Measurements from ENCODE around the gene LCE1E. TPM values are rescaled to one million over a fixed set of nuclear protein-coding genes. Genes with fewer than 3 reads are reported as not detected.

LCE1E gene
- polyA plus RNA-seq, 2 of the 4 experiments (the other 2 are of a cell fraction), result not detected

DNA sequence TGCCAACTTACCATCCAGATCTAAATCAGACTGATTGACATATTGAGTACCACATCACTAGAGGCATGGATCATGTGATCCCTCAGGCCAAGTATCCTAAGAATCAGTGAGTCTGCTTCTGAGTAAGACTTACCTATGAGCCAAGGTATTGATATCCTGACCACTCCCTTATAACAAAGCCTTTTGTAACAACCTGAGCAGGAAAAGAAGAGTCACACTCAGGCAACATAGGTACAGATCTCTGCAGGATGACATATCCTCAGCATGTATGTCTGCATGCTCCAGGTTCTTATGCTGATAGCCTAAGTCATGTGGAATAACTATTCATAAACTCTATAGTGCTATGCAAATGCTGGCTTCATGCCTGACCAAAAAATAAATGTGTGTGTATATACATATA is 38.9 kb downstream of the LCE1E start:
- H3K9me3 ChIP-seq, result no peaks in the 10 kb centered on the region
- ChIA-PET POLR2A (no interaction called here), CTCF (no interaction called here)
- no peak overlapping the region for H3K4me2 ChIP-seq
- TF ChIP-seq HOXA7 (CRISPR knock-in tag; IDR thresholded peaks at IDR 0.05) (no peak), HEYL (CRISPR knock-in tag; IDR thresholded peaks at IDR 0.05) (no peak), ZFP36 (IDR thresholded peaks at IDR 0.05; ENCODE audit: borderline replicate concordance, partially characterized antibody) (no peak), POLR2AphosphoS2 (conservative IDR thresholded peaks at IDR 0.05; ENCODE audit: low read length) (no peak)
- TF ChIP-seq, protein P1, sequence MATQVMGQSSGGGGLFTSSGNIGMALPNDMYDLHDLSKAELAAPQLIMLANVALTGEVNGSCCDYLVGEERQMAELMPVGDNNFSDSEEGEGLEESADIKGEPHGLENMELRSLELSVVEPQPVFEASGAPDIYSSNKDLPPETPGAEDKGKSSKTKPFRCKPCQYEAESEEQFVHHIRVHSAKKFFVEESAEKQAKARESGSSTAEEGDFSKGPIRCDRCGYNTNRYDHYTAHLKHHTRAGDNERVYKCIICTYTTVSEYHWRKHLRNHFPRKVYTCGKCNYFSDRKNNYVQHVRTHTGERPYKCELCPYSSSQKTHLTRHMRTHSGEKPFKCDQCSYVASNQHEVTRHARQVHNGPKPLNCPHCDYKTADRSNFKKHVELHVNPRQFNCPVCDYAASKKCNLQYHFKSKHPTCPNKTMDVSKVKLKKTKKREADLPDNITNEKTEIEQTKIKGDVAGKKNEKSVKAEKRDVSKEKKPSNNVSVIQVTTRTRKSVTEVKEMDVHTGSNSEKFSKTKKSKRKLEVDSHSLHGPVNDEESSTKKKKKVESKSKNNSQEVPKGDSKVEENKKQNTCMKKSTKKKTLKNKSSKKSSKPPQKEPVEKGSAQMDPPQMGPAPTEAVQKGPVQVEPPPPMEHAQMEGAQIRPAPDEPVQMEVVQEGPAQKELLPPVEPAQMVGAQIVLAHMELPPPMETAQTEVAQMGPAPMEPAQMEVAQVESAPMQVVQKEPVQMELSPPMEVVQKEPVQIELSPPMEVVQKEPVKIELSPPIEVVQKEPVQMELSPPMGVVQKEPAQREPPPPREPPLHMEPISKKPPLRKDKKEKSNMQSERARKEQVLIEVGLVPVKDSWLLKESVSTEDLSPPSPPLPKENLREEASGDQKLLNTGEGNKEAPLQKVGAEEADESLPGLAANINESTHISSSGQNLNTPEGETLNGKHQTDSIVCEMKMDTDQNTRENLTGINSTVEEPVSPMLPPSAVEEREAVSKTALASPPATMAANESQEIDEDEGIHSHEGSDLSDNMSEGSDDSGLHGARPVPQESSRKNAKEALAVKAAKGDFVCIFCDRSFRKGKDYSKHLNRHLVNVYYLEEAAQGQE (IDR thresholded peaks at IDR 0.05), result no peak
- no peaks in the 10 kb centered on the region for H3K4me1 ChIP-seq
- no peak overlapping the region for H3K4me3 ChIP-seq
- ATAC-seq (no peak), FAIRE-seq (no peak), DNase-seq (ENCODE audit: low read depth in 1 of 2, low spot score in 1 of 2) (no peak)
- H3K27ac ChIP-seq, result no peak overlapping the region

DNA sequence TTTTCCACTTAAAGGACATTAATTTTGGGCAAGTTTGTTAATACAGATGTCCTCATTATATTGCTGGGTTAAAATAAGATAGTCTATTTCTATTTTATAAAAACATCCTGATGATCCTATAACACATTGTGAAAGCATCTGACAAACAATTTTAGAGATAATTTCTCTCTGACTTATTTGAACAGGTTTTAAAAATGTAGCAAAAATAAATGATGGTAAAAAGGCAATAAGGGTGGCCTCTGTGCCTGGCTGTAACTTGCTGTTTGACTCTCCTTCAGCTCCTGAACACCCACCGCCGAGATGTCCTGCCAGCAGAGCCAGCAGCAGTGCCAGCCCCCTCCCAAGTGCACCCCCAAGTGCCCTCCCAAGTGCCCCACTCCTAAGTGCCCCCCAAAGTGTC is 41.1 kb downstream of the LCE1E start, which contains the start of gene LCE1A:
LCE1A (plus strand) TSS at position 301 of the 400 bp plus-strand sequence; CDS start at position 301, 0 bp downstream.
- CTCF ChIA-PET, result interaction anchor here (0.7 kb wide), 1 partner anchor 16 kb away, joined by 3 read pairs; no protein-coding TSS in a partner anchor
- DNase-seq (ENCODE audit: low read depth in 1 of 2, low spot score in 1 of 2), result no peak
- no peak for TF ChIP-seq NR3C1 (IDR thresholded peaks at IDR 0.05)
- TF ChIP-seq ZC3H11A (IDR thresholded peaks at IDR 0.05), result no peak
- TF ChIP-seq HOXB5 (CRISPR knock-in tag; IDR thresholded peaks at IDR 0.05), result no peak
- no peak for TF ChIP-seq SREBF2 (IDR thresholded peaks at IDR 0.05)
- TF ChIP-seq CHD2 (IDR thresholded peaks at IDR 0.05; ENCODE audit: low read length, partially characterized antibody), result no peak
- TF ChIP-seq JUNB (IDR thresholded peaks at IDR 0.05), result no peak
- TF ChIP-seq RAD21 (conservative IDR thresholded peaks at IDR 0.05 in 1 of 2, IDR thresholded peaks at IDR 0.05 in 1 of 2), result no peak
- TF ChIP-seq SMC3 (IDR thresholded peaks at IDR 0.05), result no peak
- TF ChIP-seq EHMT2 (IDR thresholded peaks at IDR 0.05; ENCODE audit: low read depth), result no peak
- Histone ChIP-seq H3K27ac (no peak within 1 kb of the TSS), H3K4me1 (no peaks in the 10 kb centered on the region), H3K9me3 (no peaks in the 10 kb centered on the region), H3K4me2 (no peak within 1 kb of the TSS), H3K4me3 (no peak within 1 kb of the TSS)
- no peak for ATAC-seq
- POLR2A ChIA-PET, result no interaction called here
- FAIRE-seq, result no peak
- WGBS (ENCODE audit: missing lambda C conversion rate), result 0% methylated on average over 2 of the region's 2 CpGs

DNA sequence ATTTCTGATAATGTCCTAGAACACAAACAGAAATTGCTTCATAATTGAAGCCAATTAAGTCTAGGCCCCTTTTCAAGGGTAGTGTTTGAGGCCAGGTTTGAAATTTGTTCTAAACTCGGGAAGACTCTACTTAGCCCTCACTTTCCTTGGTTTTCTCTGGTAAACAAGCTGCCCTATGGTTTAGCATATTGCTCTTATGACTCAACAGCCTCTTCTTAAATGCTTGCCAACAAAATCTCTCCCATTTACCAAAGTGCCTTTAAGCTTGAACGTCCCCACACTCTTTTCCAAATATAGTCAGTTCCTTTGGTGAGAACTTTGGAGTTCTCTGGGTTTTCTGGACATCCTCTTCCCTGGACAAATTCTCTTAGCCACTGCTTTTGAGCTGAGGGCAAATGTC is 50.8 kb downstream of the LCE1E start:
- Histone ChIP-seq H3K4me1 (no peaks in the 10 kb centered on the region), H3K4me3 (no peak overlapping the region), H3K27ac (no peak overlapping the region), H3K4me2 (no peak overlapping the region), H3K9me3 (no peaks in the 10 kb centered on the region)
- ATAC-seq (no peak), FAIRE-seq (no peak), DNase-seq (ENCODE audit: low read depth in 1 of 2, low spot score in 1 of 2) (no peak)
- TF ChIP-seq MAZ (IDR thresholded peaks at IDR 0.05; ENCODE audit: borderline replicate concordance, low read depth, low read length) (no peak), ZC3H11A (IDR thresholded peaks at IDR 0.05) (no peak), JUNB (IDR thresholded peaks at IDR 0.05) (no peak), TP53 (CRISPR knock-in tag; IDR thresholded peaks at IDR 0.05) (no peak), ESRRA (IDR thresholded peaks at IDR 0.05; ENCODE audit: borderline replicate concordance, low read length) (no peak), CBX8 (IDR thresholded peaks at IDR 0.05) (no peak)
- TF ChIP-seq, protein P2, sequence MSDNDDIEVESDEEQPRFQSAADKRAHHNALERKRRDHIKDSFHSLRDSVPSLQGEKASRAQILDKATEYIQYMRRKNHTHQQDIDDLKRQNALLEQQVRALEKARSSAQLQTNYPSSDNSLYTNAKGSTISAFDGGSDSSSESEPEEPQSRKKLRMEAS (IDR thresholded peaks at IDR 0.05), result no peak
- TF ChIP-seq, protein P3, sequence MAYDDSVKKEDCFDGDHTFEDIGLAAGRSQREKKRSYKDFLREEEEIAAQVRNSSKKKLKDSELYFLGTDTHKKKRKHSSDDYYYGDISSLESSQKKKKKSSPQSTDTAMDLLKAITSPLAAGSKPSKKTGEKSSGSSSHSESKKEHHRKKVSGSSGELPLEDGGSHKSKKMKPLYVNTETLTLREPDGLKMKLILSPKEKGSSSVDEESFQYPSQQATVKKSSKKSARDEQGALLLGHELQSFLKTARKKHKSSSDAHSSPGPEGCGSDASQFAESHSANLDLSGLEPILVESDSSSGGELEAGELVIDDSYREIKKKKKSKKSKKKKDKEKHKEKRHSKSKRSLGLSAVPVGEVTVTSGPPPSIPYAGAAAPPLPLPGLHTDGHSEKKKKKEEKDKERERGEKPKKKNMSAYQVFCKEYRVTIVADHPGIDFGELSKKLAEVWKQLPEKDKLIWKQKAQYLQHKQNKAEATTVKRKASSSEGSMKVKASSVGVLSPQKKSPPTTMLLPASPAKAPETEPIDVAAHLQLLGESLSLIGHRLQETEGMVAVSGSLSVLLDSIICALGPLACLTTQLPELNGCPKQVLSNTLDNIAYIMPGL (CRISPR knock-in tag; IDR thresholded peaks at IDR 0.05; ENCODE audit: borderline replicate concordance), result no peak
- WGBS (ENCODE audit: missing lambda C conversion rate), result 0% methylated on average over 2 of the region's 2 CpGs
- ChIA-PET CTCF (no interaction called here), POLR2A (no interaction called here)

Other genes starting within 250 kb of the LCE1E start
- not detected in 2 replicates for gene LCE3E, start 219.5 kb upstream of the LCE1E start, polyA plus RNA-seq (2011; rRNA removed)
- gene LCE3E, start 219.5 kb upstream of the LCE1E start, polyA plus RNA-seq (2017; fragmentation: RNase III; extraction: RNeasy Plus Mini Kit Qiagen cat#74134 plus additional on column Dnase treatment), result not detected in 3 replicates
- 0.23 and 0.36 TPM in 2 replicates for gene LCE3D, start 205.7 kb upstream of the LCE1E start, polyA plus RNA-seq (2011; rRNA removed)
- gene LCE3D, start 205.7 kb upstream of the LCE1E start, polyA plus RNA-seq (2017; fragmentation: RNase III; extraction: RNeasy Plus Mini Kit Qiagen cat#74134 plus additional on column Dnase treatment), result 0.18 to 0.39 TPM (median 0.18 TPM) in 3 replicates
- not detected in 2 replicates for gene LCE3C, start 186.0 kb upstream of the LCE1E start, polyA plus RNA-seq (2011; rRNA removed)
- gene LCE3C, start 186.0 kb upstream of the LCE1E start, polyA plus RNA-seq (2017; fragmentation: RNase III; extraction: RNeasy Plus Mini Kit Qiagen cat#74134 plus additional on column Dnase treatment), result not detected in 3 replicates
- not detected in 2 replicates for gene LCE3B, start 172.4 kb upstream of the LCE1E start, polyA plus RNA-seq (2011; rRNA removed)
- not detected in 3 replicates for gene LCE3B, start 172.4 kb upstream of the LCE1E start, polyA plus RNA-seq (2017; fragmentation: RNase III; extraction: RNeasy Plus Mini Kit Qiagen cat#74134 plus additional on column Dnase treatment)
- gene LCE3A, start 163.2 kb upstream of the LCE1E start, polyA plus RNA-seq (2011; rRNA removed), result not detected in 2 replicates
- not detected in 3 replicates for gene LCE3A, start 163.2 kb upstream of the LCE1E start, polyA plus RNA-seq (2017; fragmentation: RNase III; extraction: RNeasy Plus Mini Kit Qiagen cat#74134 plus additional on column Dnase treatment)
- gene LCE2D, start 122.9 kb upstream of the LCE1E start, polyA plus RNA-seq (2011; rRNA removed), result not detected in 2 replicates
- not detected in 3 replicates for gene LCE2D, start 122.9 kb upstream of the LCE1E start, polyA plus RNA-seq (2017; fragmentation: RNase III; extraction: RNeasy Plus Mini Kit Qiagen cat#74134 plus additional on column Dnase treatment)
- not detected in 2 replicates for gene LCE2C, start 111.0 kb upstream of the LCE1E start, polyA plus RNA-seq (2011; rRNA removed)
- gene LCE2C, start 111.0 kb upstream of the LCE1E start, polyA plus RNA-seq (2017; fragmentation: RNase III; extraction: RNeasy Plus Mini Kit Qiagen cat#74134 plus additional on column Dnase treatment), result not detected in 3 replicates
- not detected in 2 replicates for gene LCE2B, start 100.1 kb upstream of the LCE1E start, polyA plus RNA-seq (2011; rRNA removed)
- gene LCE2B, start 100.1 kb upstream of the LCE1E start, polyA plus RNA-seq (2017; fragmentation: RNase III; extraction: RNeasy Plus Mini Kit Qiagen cat#74134 plus additional on column Dnase treatment), result not detected in 3 replicates
- not detected in 2 replicates for gene LCE2A, start 87.9 kb upstream of the LCE1E start, polyA plus RNA-seq (2011; rRNA removed)
- not detected in 3 replicates for gene LCE2A, start 87.9 kb upstream of the LCE1E start, polyA plus RNA-seq (2017; fragmentation: RNase III; extraction: RNeasy Plus Mini Kit Qiagen cat#74134 plus additional on column Dnase treatment)
- gene LCE4A, start 78.1 kb upstream of the LCE1E start, polyA plus RNA-seq (2011; rRNA removed), result not detected in 2 replicates
- gene LCE4A, start 78.1 kb upstream of the LCE1E start, polyA plus RNA-seq (2017; fragmentation: RNase III; extraction: RNeasy Plus Mini Kit Qiagen cat#74134 plus additional on column Dnase treatment), result not detected in 3 replicates
- not detected in 2 replicates for gene KPRP, start 28.2 kb upstream of the LCE1E start, polyA plus RNA-seq (2011; rRNA removed)
- gene KPRP, start 28.2 kb upstream of the LCE1E start, polyA plus RNA-seq (2017; fragmentation: RNase III; extraction: RNeasy Plus Mini Kit Qiagen cat#74134 plus additional on column Dnase treatment), result not detected in 3 replicates
- gene LCE1F, start 11.1 kb upstream of the LCE1E start, polyA plus RNA-seq (2011; rRNA removed), result not detected in 2 replicates
- not detected in 3 replicates for gene LCE1F, start 11.1 kb upstream of the LCE1E start, polyA plus RNA-seq (2017; fragmentation: RNase III; extraction: RNeasy Plus Mini Kit Qiagen cat#74134 plus additional on column Dnase treatment)
- gene LCE1D, start 10.5 kb downstream of the LCE1E start, polyA plus RNA-seq (2011; rRNA removed), result not detected in 2 replicates
- gene LCE1D, start 10.5 kb downstream of the LCE1E start, polyA plus RNA-seq (2017; fragmentation: RNase III; extraction: RNeasy Plus Mini Kit Qiagen cat#74134 plus additional on column Dnase treatment), result not detected in 3 replicates
- gene LCE1C, start 20.4 kb downstream of the LCE1E start, polyA plus RNA-seq (2011; rRNA removed), result not detected in 2 replicates
- not detected in 3 replicates for gene LCE1C, start 20.4 kb downstream of the LCE1E start, polyA plus RNA-seq (2017; fragmentation: RNase III; extraction: RNeasy Plus Mini Kit Qiagen cat#74134 plus additional on column Dnase treatment)
- not detected in 2 replicates for gene LCE1B, start 25.7 kb downstream of the LCE1E start, polyA plus RNA-seq (2011; rRNA removed)
- gene LCE1B, start 25.7 kb downstream of the LCE1E start, polyA plus RNA-seq (2017; fragmentation: RNase III; extraction: RNeasy Plus Mini Kit Qiagen cat#74134 plus additional on column Dnase treatment), result not detected in 3 replicates
- gene LCE1A, start 41.2 kb downstream of the LCE1E start, polyA plus RNA-seq (2011; rRNA removed), result not detected in 2 replicates
- not detected in 3 replicates for gene LCE1A, start 41.2 kb downstream of the LCE1E start, polyA plus RNA-seq (2017; fragmentation: RNase III; extraction: RNeasy Plus Mini Kit Qiagen cat#74134 plus additional on column Dnase treatment)
- gene LCE6A, start 56.6 kb downstream of the LCE1E start, polyA plus RNA-seq (2011; rRNA removed), result not detected in 2 replicates
- not detected in 3 replicates for gene LCE6A, start 56.6 kb downstream of the LCE1E start, polyA plus RNA-seq (2017; fragmentation: RNase III; extraction: RNeasy Plus Mini Kit Qiagen cat#74134 plus additional on column Dnase treatment)
- gene LCE7A, start 73.7 kb downstream of the LCE1E start, polyA plus RNA-seq (2011; rRNA removed), result not detected in 2 replicates
- not detected in 3 replicates for gene LCE7A, start 73.7 kb downstream of the LCE1E start, polyA plus RNA-seq (2017; fragmentation: RNase III; extraction: RNeasy Plus Mini Kit Qiagen cat#74134 plus additional on column Dnase treatment)
- gene SMCP, start 92.1 kb downstream of the LCE1E start, polyA plus RNA-seq (2011; rRNA removed), result not detected in 2 replicates
- gene SMCP, start 92.1 kb downstream of the LCE1E start, polyA plus RNA-seq (2017; fragmentation: RNase III; extraction: RNeasy Plus Mini Kit Qiagen cat#74134 plus additional on column Dnase treatment), result not detected in 3 replicates
- gene IVL, start 122.3 kb downstream of the LCE1E start, polyA plus RNA-seq (2011; rRNA removed), result not detected in 2 replicates
- not detected in 3 replicates for gene IVL, start 122.3 kb downstream of the LCE1E start, polyA plus RNA-seq (2017; fragmentation: RNase III; extraction: RNeasy Plus Mini Kit Qiagen cat#74134 plus additional on column Dnase treatment)
- gene SPRR5, start 160.9 kb downstream of the LCE1E start, polyA plus RNA-seq (2011; rRNA removed), result not detected in 2 replicates
- gene SPRR5, start 160.9 kb downstream of the LCE1E start, polyA plus RNA-seq (2017; fragmentation: RNase III; extraction: RNeasy Plus Mini Kit Qiagen cat#74134 plus additional on column Dnase treatment), result not detected in 3 replicates
- gene SPRR4, start 184.4 kb downstream of the LCE1E start, polyA plus RNA-seq (2011; rRNA removed), result not detected in 2 replicates
- gene SPRR4, start 184.4 kb downstream of the LCE1E start, polyA plus RNA-seq (2017; fragmentation: RNase III; extraction: RNeasy Plus Mini Kit Qiagen cat#74134 plus additional on column Dnase treatment), result not detected in 3 replicates
- not detected in 2 replicates for gene SPRR1A, start 197.8 kb downstream of the LCE1E start, polyA plus RNA-seq (2011; rRNA removed)
- gene SPRR1A, start 197.8 kb downstream of the LCE1E start, polyA plus RNA-seq (2017; fragmentation: RNase III; extraction: RNeasy Plus Mini Kit Qiagen cat#74134 plus additional on column Dnase treatment), result not detected in 3 replicates
- not detected in 2 replicates for gene SPRR3, start 215.5 kb downstream of the LCE1E start, polyA plus RNA-seq (2011; rRNA removed)
- gene SPRR3, start 215.5 kb downstream of the LCE1E start, polyA plus RNA-seq (2017; fragmentation: RNase III; extraction: RNeasy Plus Mini Kit Qiagen cat#74134 plus additional on column Dnase treatment), result not detected in 3 replicates
- gene SPRR1B, start 244.9 kb downstream of the LCE1E start, polyA plus RNA-seq (2011; rRNA removed), result not detected in 2 replicates
- not detected in 3 replicates for gene SPRR1B, start 244.9 kb downstream of the LCE1E start, polyA plus RNA-seq (2017; fragmentation: RNase III; extraction: RNeasy Plus Mini Kit Qiagen cat#74134 plus additional on column Dnase treatment)